Left lung (tissue), 10 donors: Measurements from ENCODE around the gene TBXAS1. TPM values are rescaled to one million over a fixed set of nuclear protein-coding genes. Genes with fewer than 3 reads are reported as not detected.
A peak's percentile ranks its signal among the peaks of the same experiment; 100 is the strongest.

Source experiments
- ATAC-seq: fragments of 200-7000 bp; cut with Tn5 transposase; one replicate; pipeline ENCODE4 v1.9.1; 2020; ENCODE audit warnings: moderate library complexity
- DNase-seq, 4 donors: peaks; one replicate each; pipeline ENCODE4 v3.0.0-alpha.2; 2013 to 2020
- H3K27ac ChIP-seq, 2 donors: fragments of 200-600 bp; sonication (generic) in 1 of 2; one replicate each; pipeline versions ENCODE4 v1.5.0 to v1.8.0; 2020 to 2021
- H3K27me3 ChIP-seq, 2 donors: fragments of 200-600 bp; sonication (generic) in 1 of 2; one replicate each; pipeline versions ENCODE4 v1.5.0 to v1.8.0; 2020 to 2021
- H3K36me3 ChIP-seq, 2 donors: fragments of 200-600 bp; sonication (generic) in 1 of 2; one replicate each; pipeline versions ENCODE4 v1.5.0 to v1.8.0; 2020 to 2021
- H3K4me1 ChIP-seq, 2 donors: fragments of 200-600 bp; one replicate each; pipeline ENCODE4 v1.8.0; 2021
- H3K4me3 ChIP-seq, 2 donors: fragments of 200-600 bp; sonication (generic) in 1 of 2; one replicate each; pipeline versions ENCODE4 v1.5.0 to v1.8.0; 2020 to 2021; ENCODE audit warnings: mild to moderate bottlenecking in 1 of 2
- H3K9me3 ChIP-seq, 2 donors: fragments of 200-600 bp; sonication (generic) in 1 of 2; one replicate each; pipeline versions ENCODE4 v1.5.0 to v1.8.0; 2020 to 2021
- CTCF ChIP-seq, 2 donors: fragments of 200-600 bp; sonication (generic) in 1 of 2; IDR thresholded peaks; one replicate each; pipeline versions ENCODE4 v1.5.0 to v1.8.0; 2021; ENCODE audit warnings: antibody characterized with exemption in 2 of 2
- intact Hi-C, 2 donors: fragments of 100-400 bp; cut with DNase I; formaldehyde crosslinking; loops; one replicate each; pipeline versions ENCODE4 v1.11.2 to v1.14.2; 2022
- polyA plus RNA-seq, 6 donors: library from polyadenylated mRNA; unstranded; fragments of 120-200 nt; gene quantifications; one replicate each; pipeline ENCODE4 v1.2.1, GENCODE V29; 2013; ENCODE audit not compliant: insufficient read length in 6 of 6
- total RNA-seq, 2 donors: library from RNA; stranded (reverse); fragmentation: NEBNext Ultra II Directional; extraction: Animal tissue kit (Norgen Biotek cat#: 25700); gene quantifications; one replicate each; pipeline ENCODE4 v1.2.1, GENCODE V29; 2021
- donor health status: DM: no; HTN: yes; CAD: no.
- donor health status: DM: no; HTN: no; CAD: no.

The TBXAS1 gene
- total and polyA plus RNA-seq, 8 donors = 8.2 to 103 (median 9.6) TPM

- peak overlapping the region in 1 of 2 donors; percentile 80 for H3K27ac ChIP-seq
- no peak overlapping the region for H3K4me3 ChIP-seq
- TF ChIP-seq CTCF (IDR thresholded peaks at IDR 0.05) = no peak
- no peak for DNase-seq
- H3K4me1 ChIP-seq = peaks cover 0 to 55% of the 10 kb centered on the region in 2 donors
- peak; percentile 52 for ATAC-seq
- H3K36me3 ChIP-seq = no peaks in the 10 kb centered on the region
- H3K27me3 ChIP-seq = no peaks in the 10 kb centered on the region
- intact Hi-C loops = no loop called here
- H3K9me3 ChIP-seq = no peaks in the 10 kb centered on the region
Observed at GRCh38 chr7:139887992-139888481, 59.0 kb downstream of the TBXAS1 start.

GRCh38 chr7:139889186-139889871, 60.3 kb downstream of the TBXAS1 start:
- Histone ChIP-seq H3K9me3 (no peaks in the 10 kb centered on the region), H3K4me3 (no peak overlapping the region), H3K27ac (peak overlapping the region in 1 of 2 donors; percentile 80), H3K4me1 (peaks cover 0 to 56% of the 10 kb centered on the region in 2 donors), H3K27me3 (no peaks in the 10 kb centered on the region), H3K36me3 (no peaks in the 10 kb centered on the region)
- no peak for ATAC-seq
- no peak for DNase-seq
- no peak for TF ChIP-seq CTCF (IDR thresholded peaks at IDR 0.05)
- intact Hi-C loops = no loop called here

- no peak for TF ChIP-seq CTCF (IDR thresholded peaks at IDR 0.05)
- Histone ChIP-seq H3K4me3 (no peak overlapping the region), H3K36me3 (no peaks in the 10 kb centered on the region), H3K27me3 (no peaks in the 10 kb centered on the region), H3K27ac (no peak overlapping the region), H3K4me1 (peaks cover 0 to 47% of the 10 kb centered on the region in 2 donors), H3K9me3 (no peaks in the 10 kb centered on the region)
- intact Hi-C loops = no loop called here
- no peak for ATAC-seq
- no peak for DNase-seq
Observed at GRCh38 chr7:139893461-139893860, 64.4 kb downstream of the TBXAS1 start.

GRCh38 chr7:139893999-139894398, 64.9 kb downstream of the TBXAS1 start:
- DNase-seq = no peak
- intact Hi-C loops = no loop called here

More at GRCh38 chr7:139893999-139894398, 64.9 kb downstream of the TBXAS1 start:
- H3K27me3 ChIP-seq = no peaks in the 10 kb centered on the region
- H3K36me3 ChIP-seq = no peaks in the 10 kb centered on the region
- no peak for TF ChIP-seq CTCF (IDR thresholded peaks at IDR 0.05)
- ATAC-seq = no peak
- H3K4me3 ChIP-seq = no peak overlapping the region
- H3K27ac ChIP-seq = no peak overlapping the region
- peaks cover 0 to 46% of the 10 kb centered on the region in 2 donors for H3K4me1 ChIP-seq
- no peaks in the 10 kb centered on the region for H3K9me3 ChIP-seq
